HepG2 (cell line): ENCODE data around the gene ZNF629. TPM values are rescaled to one million over a fixed set of nuclear protein-coding genes. Genes with fewer than 3 reads are reported as not detected.

ENCODE experiments used
- CC2D1A ChIP-seq: sonication (generic); formaldehyde crosslinking; IDR thresholded peaks from 2 replicates; pipeline ENCODE4 v1.8.1; 2023; ENCODE audit warnings: mild to moderate bottlenecking, missing genetic modification reagents
- DR1 ChIP-seq: sonication (generic); formaldehyde crosslinking; IDR thresholded peaks from 2 replicates; pipeline ENCODE4 v1.8.0; 2021; ENCODE audit warnings: mild to moderate bottlenecking, missing genetic modification reagents, inconsistent platforms
- POGZ ChIP-seq: sonication (generic); formaldehyde crosslinking; IDR thresholded peaks from 2 replicates; pipeline ENCODE4 v1.4.0; 2020; ENCODE audit warnings: mild to moderate bottlenecking, missing genetic modification reagents
- PTBP1 ChIP-seq: fragments of 200-400 bp; formaldehyde crosslinking; IDR thresholded peaks from 2 replicates; pipeline ENCODE4 v1.6.1; 2018; ENCODE audit warnings: low read length, low read depth; ENCODE audit not compliant: poor library complexity, severe bottlenecking
- SMYD3 ChIP-seq: sonication (generic); formaldehyde crosslinking; IDR thresholded peaks from 2 replicates; pipeline ENCODE4 v1.8.1; 2023; ENCODE audit warnings: mild to moderate bottlenecking, missing genetic modification reagents
- SSRP1 ChIP-seq: IDR thresholded peaks from 2 replicates; pipeline ENCODE4 v1.6.1; 2016; ENCODE audit warnings: control low read depth
- STAG1 ChIP-seq: sonication (generic); formaldehyde crosslinking; IDR thresholded peaks from 2 replicates; pipeline ENCODE4 v1.4.0; 2020; ENCODE audit warnings: missing genetic modification reagents
- TOE1 ChIP-seq: sonication (generic); formaldehyde crosslinking; IDR thresholded peaks from 2 replicates; pipeline ENCODE4 v1.4.0; 2020; ENCODE audit warnings: mild to moderate bottlenecking, missing genetic modification reagents
- YEATS4 ChIP-seq: sonication (generic); formaldehyde crosslinking; IDR thresholded peaks from 2 replicates; pipeline ENCODE4 v1.4.0; 2020; ENCODE audit warnings: missing genetic modification reagents, borderline replicate concordance
- ZIK1 ChIP-seq: sonication (generic); formaldehyde crosslinking; IDR thresholded peaks from 2 replicates; pipeline ENCODE4 v1.5.0; 2020; ENCODE audit warnings: mild to moderate bottlenecking, low read depth, missing genetic modification reagents, borderline replicate concordance
- ZKSCAN5 ChIP-seq: sonication (generic); formaldehyde crosslinking; IDR thresholded peaks from 2 replicates; pipeline ENCODE4 v1.5.1; 2020; ENCODE audit warnings: mild to moderate bottlenecking, missing genetic modification reagents
- ZNF207 ChIP-seq: fragments of 450-650 bp; IDR thresholded peaks from 2 replicates; pipeline ENCODE4 v1.6.1; 2016; ENCODE audit warnings: antibody characterized with exemption, borderline replicate concordance
- ZNF703 ChIP-seq: sonication (generic); formaldehyde crosslinking; IDR thresholded peaks from 2 replicates; pipeline ENCODE4 v1.5.1; 2020; ENCODE audit warnings: missing genetic modification reagents, mild to moderate bottlenecking, moderate library complexity, borderline replicate concordance
- ZNF709 ChIP-seq: sonication (generic); formaldehyde crosslinking; IDR thresholded peaks from 2 replicates; pipeline ENCODE4 v1.5.0; 2020; ENCODE audit warnings: mild to moderate bottlenecking, missing genetic modification reagents
- polyA plus RNA-seq, 8 experiments: library from polyadenylated mRNA; depleted of rRNA in 3 of 8; stranded (reverse) in 7 of 8; unstranded in 1 of 8; fragments of >200 nt; fragmentation: Illumina TruSeq in 4 of 8; extraction: Trizol in 4 of 8; gene quantifications; 2 replicates each; pipeline versions ENCODE4 v1.2.1 to v1.2.3, GENCODE V29; 2011 to 2016; ENCODE audit warnings: low read depth in 4 of 8, missing spikeins in 1 of 8, mixed read lengths in 1 of 8; ENCODE audit not compliant: insufficient read depth in 1 of 8
- total RNA-seq, 5 experiments: library from RNA; depleted of rRNA; stranded (reverse); fragments of >200 nt; fragmentation: Illumina TruSeq; extraction: Trizol; gene quantifications; 2 replicates each; pipeline ENCODE4 v1.2.3, GENCODE V29; 2016; ENCODE audit warnings: low read depth in 1 of 5
- TF ChIP-seq, protein P1 (sequence below): sonication (generic); formaldehyde crosslinking; IDR thresholded peaks from 2 replicates; pipeline ENCODE4 v1.4.0; 2020; ENCODE audit warnings: missing genetic modification reagents
- TF ChIP-seq, protein P2 (sequence below): IDR thresholded peaks from 2 replicates; pipeline ENCODE4 v1.6.1; 2016; ENCODE audit warnings: low read depth, control low read depth
- TF ChIP-seq, protein P3 (sequence below): sonication (generic); formaldehyde crosslinking; IDR thresholded peaks from 2 replicates; pipeline ENCODE4 v1.5.1; 2020; ENCODE audit warnings: missing genetic modification reagents, mild to moderate bottlenecking, borderline replicate concordance
- TF ChIP-seq, protein P4 (sequence below): sonication (generic); formaldehyde crosslinking; IDR thresholded peaks from 2 replicates; pipeline ENCODE4 v1.5.0; 2020; ENCODE audit warnings: missing genetic modification reagents
- TF ChIP-seq, protein P5 (sequence below): sonication (generic); formaldehyde crosslinking; IDR thresholded peaks from 2 replicates; pipeline ENCODE4 v1.8.1; 2023; ENCODE audit warnings: mild to moderate bottlenecking, missing genetic modification reagents
- TF ChIP-seq, protein P6 (sequence below): sonication (generic); formaldehyde crosslinking; IDR thresholded peaks from 2 replicates; pipeline ENCODE4 v1.8.0; 2022; ENCODE audit warnings: mild to moderate bottlenecking, missing genetic modification reagents; ENCODE audit not compliant: insufficient replicate concordance
- TF ChIP-seq, protein P7 (sequence below): sonication (generic); formaldehyde crosslinking; IDR thresholded peaks from 2 replicates; pipeline ENCODE4 v1.5.0; 2020; ENCODE audit warnings: missing genetic modification reagents

Gene ZNF629
- total and polyA plus RNA-seq, 2 of the 13 experiments (the other 11 are each of a cell fraction or from before 2014, with no cell fraction given), result 6.1 to 16.5 TPM

DNA sequence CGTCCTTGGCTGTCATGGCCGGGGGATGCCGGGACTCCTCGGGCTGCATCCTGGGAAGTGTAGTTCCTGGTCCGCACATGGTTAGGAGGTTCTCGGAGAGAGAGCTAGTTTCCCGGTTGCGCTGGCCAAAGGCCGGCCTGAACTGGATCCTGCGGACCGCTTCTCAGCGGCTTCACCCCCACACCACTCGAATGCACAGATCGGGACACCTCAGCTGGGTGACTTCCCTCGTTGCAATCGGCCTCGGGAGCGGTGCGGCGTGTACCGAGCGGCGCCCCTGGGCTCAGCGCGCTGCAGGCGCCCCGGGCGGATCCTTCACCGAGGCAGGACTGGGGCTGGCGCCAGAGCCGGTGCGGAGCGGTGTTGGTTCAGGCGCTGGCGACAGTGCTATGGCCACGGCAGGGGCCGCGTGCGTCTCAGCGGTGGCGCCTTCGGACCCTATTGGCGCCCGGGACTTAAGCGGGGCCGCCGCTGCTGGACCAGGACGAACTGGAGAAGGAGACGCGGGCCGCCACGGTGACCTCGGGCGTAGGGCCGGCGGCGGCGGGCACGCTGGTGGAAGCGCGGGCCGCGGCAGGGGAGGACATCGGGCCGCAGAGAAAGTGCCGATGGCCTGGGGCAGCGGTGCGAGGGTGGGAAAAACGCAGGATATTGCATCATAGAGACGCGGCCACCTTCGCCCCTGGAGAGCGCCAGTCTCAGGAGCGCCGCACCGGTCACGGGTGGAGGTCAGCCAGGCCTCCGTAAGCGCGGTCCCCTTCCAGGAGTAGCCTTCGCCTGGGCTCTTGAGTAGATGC lies 11.4 kb downstream of the ZNF629 start (continued):
- TF ChIP-seq ZNF703 (CRISPR knock-in tag) (peak; percentile 93; the same call in 1 of the 2 replicates), STAG1 (CRISPR knock-in tag) (no peak), ZNF207 (no peak), SMYD3 (0 out of 2 replicates have a peak, but pooled peaks have one; percentile 50), ZNF709 (CRISPR knock-in tag) (peak; percentile 99), TOE1 (CRISPR knock-in tag) (0 out of 2 replicates have a peak, but pooled peaks have one; percentile 37), ZKSCAN5 (CRISPR knock-in tag) (no peak), CC2D1A (CRISPR knock-in tag) (no peak), SSRP1 (CRISPR knock-in tag) (peak; percentile 77), PTBP1 (no peak), POGZ (0 out of 2 replicates have a peak, but pooled peaks have one; percentile 11), ZIK1 (CRISPR knock-in tag) (peak; percentile 64; the same call in 1 of the 2 replicates), YEATS4 (peak; percentile 98), DR1 (CRISPR knock-in tag) (peak; percentile 66)
- TF ChIP-seq, protein P1, sequence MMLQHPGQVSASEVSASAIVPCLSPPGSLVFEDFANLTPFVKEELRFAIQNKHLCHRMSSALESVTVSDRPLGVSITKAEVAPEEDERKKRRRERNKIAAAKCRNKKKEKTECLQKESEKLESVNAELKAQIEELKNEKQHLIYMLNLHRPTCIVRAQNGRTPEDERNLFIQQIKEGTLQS, result peak; percentile 91
- TF ChIP-seq, protein P2, sequence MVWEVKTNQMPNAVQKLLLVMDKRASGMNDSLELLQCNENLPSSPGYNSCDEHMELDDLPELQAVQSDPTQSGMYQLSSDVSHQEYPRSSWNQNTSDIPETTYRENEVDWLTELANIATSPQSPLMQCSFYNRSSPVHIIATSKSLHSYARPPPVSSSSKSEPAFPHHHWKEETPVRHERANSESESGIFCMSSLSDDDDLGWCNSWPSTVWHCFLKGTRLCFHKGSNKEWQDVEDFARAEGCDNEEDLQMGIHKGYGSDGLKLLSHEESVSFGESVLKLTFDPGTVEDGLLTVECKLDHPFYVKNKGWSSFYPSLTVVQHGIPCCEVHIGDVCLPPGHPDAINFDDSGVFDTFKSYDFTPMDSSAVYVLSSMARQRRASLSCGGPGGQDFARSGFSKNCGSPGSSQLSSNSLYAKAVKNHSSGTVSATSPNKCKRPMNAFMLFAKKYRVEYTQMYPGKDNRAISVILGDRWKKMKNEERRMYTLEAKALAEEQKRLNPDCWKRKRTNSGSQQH (CRISPR knock-in tag), result 0 out of 2 replicates have a peak, but pooled peaks have one; percentile 57
- TF ChIP-seq, protein P3, sequence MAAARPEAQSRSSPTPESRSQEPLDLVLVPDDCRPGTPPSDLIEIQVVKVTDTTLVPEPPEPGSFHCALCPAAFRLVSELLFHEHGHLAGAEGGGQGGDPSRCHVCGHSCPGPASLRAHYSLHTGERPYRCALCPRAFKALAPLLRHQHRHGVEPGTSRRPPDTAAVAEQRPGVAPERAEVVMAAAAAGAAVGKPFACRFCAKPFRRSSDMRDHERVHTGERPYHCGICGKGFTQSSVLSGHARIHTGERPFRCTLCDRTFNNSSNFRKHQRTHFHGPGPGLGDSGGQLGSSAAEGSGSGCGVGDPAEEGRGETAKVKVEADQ (CRISPR knock-in tag), result peak; percentile 90; the same call in 1 of the 2 replicates
- TF ChIP-seq, protein P4, sequence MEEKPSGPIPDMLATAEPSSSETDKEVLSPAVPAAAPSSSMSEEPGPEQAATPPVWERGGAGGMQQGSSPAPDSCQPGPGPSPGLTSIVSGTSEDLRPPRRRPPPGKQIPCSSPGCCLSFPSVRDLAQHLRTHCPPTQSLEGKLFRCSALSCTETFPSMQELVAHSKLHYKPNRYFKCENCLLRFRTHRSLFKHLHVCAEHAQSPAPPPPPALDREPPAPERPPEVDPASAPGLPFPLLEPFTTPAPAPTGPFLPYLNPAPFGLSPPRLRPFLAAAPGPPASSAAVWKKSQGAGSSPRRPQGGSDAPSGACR (CRISPR knock-in tag), result peak; percentile 93
- TF ChIP-seq, protein P5, sequence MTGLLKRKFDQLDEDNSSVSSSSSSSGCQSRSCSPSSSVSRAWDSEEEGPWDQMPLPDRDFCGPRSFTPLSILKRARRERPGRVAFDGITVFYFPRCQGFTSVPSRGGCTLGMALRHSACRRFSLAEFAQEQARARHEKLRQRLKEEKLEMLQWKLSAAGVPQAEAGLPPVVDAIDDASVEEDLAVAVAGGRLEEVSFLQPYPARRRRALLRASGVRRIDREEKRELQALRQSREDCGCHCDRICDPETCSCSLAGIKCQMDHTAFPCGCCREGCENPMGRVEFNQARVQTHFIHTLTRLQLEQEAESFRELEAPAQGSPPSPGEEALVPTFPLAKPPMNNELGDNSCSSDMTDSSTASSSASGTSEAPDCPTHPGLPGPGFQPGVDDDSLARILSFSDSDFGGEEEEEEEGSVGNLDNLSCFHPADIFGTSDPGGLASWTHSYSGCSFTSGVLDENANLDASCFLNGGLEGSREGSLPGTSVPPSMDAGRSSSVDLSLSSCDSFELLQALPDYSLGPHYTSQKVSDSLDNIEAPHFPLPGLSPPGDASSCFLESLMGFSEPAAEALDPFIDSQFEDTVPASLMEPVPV, result peak; percentile 88
- TF ChIP-seq, protein P6, sequence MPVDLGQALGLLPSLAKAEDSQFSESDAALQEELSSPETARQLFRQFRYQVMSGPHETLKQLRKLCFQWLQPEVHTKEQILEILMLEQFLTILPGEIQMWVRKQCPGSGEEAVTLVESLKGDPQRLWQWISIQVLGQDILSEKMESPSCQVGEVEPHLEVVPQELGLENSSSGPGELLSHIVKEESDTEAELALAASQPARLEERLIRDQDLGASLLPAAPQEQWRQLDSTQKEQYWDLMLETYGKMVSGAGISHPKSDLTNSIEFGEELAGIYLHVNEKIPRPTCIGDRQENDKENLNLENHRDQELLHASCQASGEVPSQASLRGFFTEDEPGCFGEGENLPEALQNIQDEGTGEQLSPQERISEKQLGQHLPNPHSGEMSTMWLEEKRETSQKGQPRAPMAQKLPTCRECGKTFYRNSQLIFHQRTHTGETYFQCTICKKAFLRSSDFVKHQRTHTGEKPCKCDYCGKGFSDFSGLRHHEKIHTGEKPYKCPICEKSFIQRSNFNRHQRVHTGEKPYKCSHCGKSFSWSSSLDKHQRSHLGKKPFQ (CRISPR knock-in tag), result peak; percentile 82
- TF ChIP-seq, protein P7, sequence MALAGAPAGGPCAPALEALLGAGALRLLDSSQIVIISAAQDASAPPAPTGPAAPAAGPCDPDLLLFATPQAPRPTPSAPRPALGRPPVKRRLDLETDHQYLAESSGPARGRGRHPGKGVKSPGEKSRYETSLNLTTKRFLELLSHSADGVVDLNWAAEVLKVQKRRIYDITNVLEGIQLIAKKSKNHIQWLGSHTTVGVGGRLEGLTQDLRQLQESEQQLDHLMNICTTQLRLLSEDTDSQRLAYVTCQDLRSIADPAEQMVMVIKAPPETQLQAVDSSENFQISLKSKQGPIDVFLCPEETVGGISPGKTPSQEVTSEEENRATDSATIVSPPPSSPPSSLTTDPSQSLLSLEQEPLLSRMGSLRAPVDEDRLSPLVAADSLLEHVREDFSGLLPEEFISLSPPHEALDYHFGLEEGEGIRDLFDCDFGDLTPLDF (CRISPR knock-in tag), result peak; percentile 61; the same call in 1 of the 2 replicates
